Left ventricle myocardium inferior (tissue), 1 donor: Measurements from ENCODE around the gene BSG. TPM values are rescaled to one million over a fixed set of nuclear protein-coding genes. Genes with fewer than 3 reads are reported as not detected.

Source experiments
- DNase-seq: peaks from one replicate; pipeline ENCODE4 v3.0.0-alpha.2; 2020
- H3K27ac ChIP-seq: fragments of 200-600 bp; replicated peaks from 2 replicates; pipeline ENCODE4 v1.8.0; 2021
- H3K27me3 ChIP-seq: fragments of 200-600 bp; 2 replicates; pipeline ENCODE4 v1.8.0; 2021; ENCODE audit warnings: low read depth
- H3K36me3 ChIP-seq: fragments of 200-600 bp; 2 replicates; pipeline ENCODE4 v1.8.0; 2021
- H3K4me1 ChIP-seq: fragments of 200-600 bp; 2 replicates; pipeline ENCODE4 v1.8.0; 2021
- H3K4me3 ChIP-seq: fragments of 200-600 bp; 2 replicates; pipeline ENCODE4 v1.8.0; 2021; ENCODE audit warnings: mild to moderate bottlenecking, moderate library complexity
- H3K9me3 ChIP-seq: fragments of 200-600 bp; replicated peaks from 2 replicates; pipeline ENCODE4 v1.8.0; 2021
- CTCF ChIP-seq: fragments of 200-600 bp; IDR thresholded peaks from 2 replicates; pipeline ENCODE4 v1.8.0; 2021; ENCODE audit warnings: antibody characterized with exemption, mild to moderate bottlenecking, borderline replicate concordance
- intact Hi-C: fragments of 100-400 bp; cut with micrococcal nuclease; formaldehyde crosslinking; loops from one replicate; pipeline ENCODE4 v1.11.0; 2022
- total RNA-seq: library from RNA; stranded (reverse); fragmentation: NEBNext Ultra II Directional; extraction: Animal tissue kit (Norgen Biotek cat#: 25700); gene quantifications from one replicate; pipeline ENCODE4 v1.2.1, GENCODE V29; 2021
- donor health status: DM: no; HTN: yes; CAD: no; lungs with severe emphysema.

Gene BSG
- total RNA-seq, 1 donor from 2014 or later: 1,533 TPM

DNA sequence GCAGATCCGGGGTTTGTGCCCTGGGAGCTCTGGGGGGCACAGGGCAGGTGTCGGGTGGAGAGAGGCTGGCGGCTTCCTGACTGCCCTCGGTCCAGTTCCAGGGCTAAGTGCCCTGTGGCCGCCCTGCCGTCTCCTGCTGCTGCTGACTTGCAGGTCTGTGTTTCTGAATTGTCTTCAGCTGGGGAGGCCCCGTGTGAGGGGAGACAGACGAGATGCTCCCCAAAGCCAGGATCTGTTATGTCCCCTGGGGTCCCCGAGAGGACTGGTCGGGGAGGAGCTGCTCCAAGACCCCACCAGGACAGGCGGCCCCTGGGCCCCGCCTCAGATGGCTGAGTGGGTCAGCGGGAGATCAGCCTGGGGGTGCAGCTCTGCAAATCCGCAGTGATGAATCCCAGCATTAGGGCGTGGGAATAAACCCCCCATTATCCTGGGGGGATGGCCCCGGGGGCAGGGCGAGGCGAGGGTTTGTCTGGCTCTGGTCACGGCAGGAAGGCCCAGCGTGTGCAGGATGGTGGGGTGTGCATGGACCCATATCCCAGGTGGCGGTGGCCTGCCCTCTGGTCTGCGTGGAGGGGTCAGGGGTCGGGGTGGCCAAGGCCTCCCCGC, 22.0 kb downstream of the BSG start:
- no peak for TF ChIP-seq CTCF
- no peaks in the 10 kb centered on the region for H3K9me3 ChIP-seq
- intact Hi-C loops: no loop called here
- H3K4me3 ChIP-seq: no peak overlapping the region
- H3K4me1 ChIP-seq: peaks cover 17% of the 10 kb centered on the region
- H3K36me3 ChIP-seq: no peaks in the 10 kb centered on the region
- peaks cover 42% of the 10 kb centered on the region for H3K27me3 ChIP-seq
- no peak overlapping the region for H3K27ac ChIP-seq
- DNase-seq: no peak

- H3K27ac ChIP-seq: no peak overlapping the region
Observed at GRCh38 chr19:595326-596262, 23.2 kb downstream of the BSG start.

DNA sequence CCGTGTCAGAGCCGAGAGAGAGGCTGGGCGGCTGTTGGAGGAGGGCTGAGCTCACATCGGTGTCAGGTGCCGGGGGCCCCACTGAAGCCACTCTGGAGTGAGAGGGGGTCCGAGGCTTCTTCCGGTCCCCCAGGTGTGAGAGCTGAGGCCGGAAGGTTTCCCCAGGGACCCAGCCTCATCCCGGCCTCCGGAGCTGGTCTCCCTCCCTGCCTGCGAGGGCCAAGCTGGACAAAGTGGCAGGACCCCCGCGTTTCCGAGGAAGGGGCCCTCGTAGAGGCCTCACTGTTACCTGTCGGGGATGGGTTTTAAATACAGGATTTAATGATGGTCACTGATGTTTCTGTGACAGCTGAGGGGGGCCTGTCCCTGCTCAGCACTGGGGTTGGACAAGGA, 23.9 kb downstream of the BSG start:
- Histone ChIP-seq H3K4me3 (no peak overlapping the region), H3K36me3 (no peaks in the 10 kb centered on the region), H3K27me3 (peaks cover 30% of the 10 kb centered on the region), H3K9me3 (no peaks in the 10 kb centered on the region), H3K27ac (no peak overlapping the region), H3K4me1 (peaks cover 6% of the 10 kb centered on the region)
- no peak for TF ChIP-seq CTCF
- intact Hi-C loops: no loop called here
- no peak for DNase-seq

More at GRCh38 chr19:595326-596262, 23.2 kb downstream of the BSG start:
- no peak for TF ChIP-seq CTCF
- Histone ChIP-seq H3K36me3 (no peaks in the 10 kb centered on the region), H3K4me3 (no peak overlapping the region), H3K4me1 (peaks cover 12% of the 10 kb centered on the region), H3K9me3 (no peaks in the 10 kb centered on the region), H3K27me3 (peaks cover 36% of the 10 kb centered on the region)
- intact Hi-C loops: no loop called here
- no peak for DNase-seq

DNA sequence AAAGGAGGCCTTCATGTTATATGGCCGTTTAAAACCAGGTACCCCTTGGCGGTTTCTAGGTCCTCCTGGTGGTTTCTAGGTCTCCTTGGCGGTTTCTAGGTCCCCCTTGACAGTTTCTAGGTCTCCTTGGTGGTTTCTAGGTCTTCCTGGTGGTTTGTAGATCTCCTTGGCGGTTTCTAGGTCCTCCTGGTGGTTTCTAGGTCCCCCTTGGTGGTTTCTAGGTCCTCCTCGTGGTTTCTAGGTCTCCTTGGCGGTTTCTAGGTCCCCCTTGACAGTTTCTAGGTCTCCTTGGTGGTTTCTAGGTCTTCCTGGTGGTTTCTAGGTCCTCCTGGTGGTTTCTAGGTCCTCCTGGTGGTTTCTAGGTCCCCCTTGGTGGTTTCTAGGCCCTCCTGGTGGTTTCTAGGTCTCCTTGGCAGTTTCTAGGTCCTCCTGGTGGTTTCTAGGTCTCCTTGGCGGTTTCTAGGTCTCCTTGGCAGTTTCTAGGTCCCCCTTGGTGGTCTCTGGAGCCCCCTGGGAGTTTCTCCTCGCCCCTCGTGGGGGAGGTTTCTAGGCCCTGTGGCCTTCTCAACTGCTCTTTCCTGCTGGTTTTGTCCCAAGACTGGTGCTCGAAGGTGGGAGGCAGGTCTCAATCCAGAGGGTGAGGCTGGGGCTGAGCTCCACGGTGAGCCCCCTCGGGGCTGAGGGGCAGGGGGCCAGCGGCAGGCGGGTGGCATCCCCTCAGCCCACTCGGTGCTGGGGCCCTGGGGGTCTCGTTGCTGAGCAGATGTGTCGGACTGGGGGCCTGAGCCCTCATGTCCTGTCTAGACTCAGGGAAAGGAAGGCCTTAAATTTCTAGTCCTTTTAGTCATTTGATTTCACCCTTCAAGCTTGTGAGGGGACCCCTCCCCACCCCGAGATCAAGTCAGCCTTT, 25.3 kb downstream of the BSG start:
- Histone ChIP-seq H3K36me3 (no peaks in the 10 kb centered on the region), H3K27ac (no peak overlapping the region), H3K9me3 (no peaks in the 10 kb centered on the region), H3K4me1 (peaks cover 5% of the 10 kb centered on the region), H3K27me3 (peaks cover 16% of the 10 kb centered on the region), H3K4me3 (no peak overlapping the region)
- TF ChIP-seq CTCF: no peak
- DNase-seq: no peak
- intact Hi-C loops: no loop called here

DNA sequence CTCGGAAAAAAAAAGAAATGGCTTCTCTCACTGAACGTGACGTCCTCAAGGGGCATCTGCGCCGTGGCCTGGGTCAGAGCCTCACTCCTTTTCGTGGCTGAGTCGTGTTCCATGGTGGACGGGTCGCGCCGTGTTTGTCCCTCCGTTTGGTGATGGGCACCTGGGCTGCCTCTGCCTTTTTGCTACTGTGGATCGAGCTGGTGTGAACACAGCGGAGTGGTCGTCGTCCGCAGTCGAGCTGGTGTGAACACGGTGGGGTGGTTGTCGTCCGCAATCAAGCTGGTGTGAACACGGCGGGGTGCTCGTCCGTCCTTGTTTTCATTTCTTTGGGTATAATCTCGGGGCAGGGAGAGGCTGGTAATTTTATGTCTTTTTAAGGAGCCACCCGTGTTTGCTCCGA, 28.9 kb downstream of the BSG start:
- intact Hi-C loops: no loop called here
- no peaks in the 10 kb centered on the region for H3K9me3 ChIP-seq
- peak overlapping the region; percentile 19 for H3K27ac ChIP-seq
- H3K36me3 ChIP-seq: no peaks in the 10 kb centered on the region
- H3K4me1 ChIP-seq: peaks cover 9% of the 10 kb centered on the region
- TF ChIP-seq CTCF: no peak
- H3K4me3 ChIP-seq: no peak overlapping the region
- H3K27me3 ChIP-seq: peaks cover 8% of the 10 kb centered on the region
- no peak for DNase-seq
